ENCODE results near the gene MRPL14. TPM values are rescaled to one million over a fixed set of nuclear protein-coding genes. Genes with fewer than 3 reads are reported as not detected.

MRPL14 gene
- total and polyA plus RNA-seq, 10 of the 15 experiments (the other 5 are each of a cell fraction or from before 2014, with no cell fraction given), result 80.5 to 294 (median 122) TPM

DNA sequence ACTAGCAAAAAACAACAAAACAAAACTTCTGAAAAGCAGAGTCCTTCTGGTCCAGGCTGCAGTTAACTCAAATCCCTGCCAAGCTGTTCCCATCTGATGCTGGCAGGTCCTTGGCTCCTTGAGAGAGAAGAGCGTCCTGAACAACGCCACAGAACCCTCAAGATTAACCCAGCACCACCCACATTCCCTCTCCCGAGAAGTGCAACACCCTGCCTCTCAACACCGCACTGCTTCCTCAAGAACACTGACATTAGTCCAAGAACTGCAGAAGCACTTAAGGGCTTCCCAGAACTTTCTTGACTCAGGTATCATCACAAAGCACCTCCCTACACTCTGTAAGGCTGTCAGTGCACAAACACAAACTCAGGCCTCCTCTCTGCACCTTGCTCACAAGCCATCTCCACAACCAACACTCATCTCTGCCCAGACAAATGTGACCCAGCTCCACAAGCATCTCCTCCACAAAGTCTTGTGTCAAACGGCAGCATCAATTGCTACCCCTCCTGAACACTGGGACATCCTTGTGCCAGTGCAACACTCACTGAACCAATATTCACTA, 7.5 kb downstream of the MRPL14 start (continued):
- TF ChIP-seq RCOR1 (conservative IDR thresholded peaks at IDR 0.05; ENCODE audit: low read depth, low read length), result no peak
- no peak for TF ChIP-seq REST (IDR thresholded peaks at IDR 0.05; ENCODE audit: low read depth, low read length)

DNA sequence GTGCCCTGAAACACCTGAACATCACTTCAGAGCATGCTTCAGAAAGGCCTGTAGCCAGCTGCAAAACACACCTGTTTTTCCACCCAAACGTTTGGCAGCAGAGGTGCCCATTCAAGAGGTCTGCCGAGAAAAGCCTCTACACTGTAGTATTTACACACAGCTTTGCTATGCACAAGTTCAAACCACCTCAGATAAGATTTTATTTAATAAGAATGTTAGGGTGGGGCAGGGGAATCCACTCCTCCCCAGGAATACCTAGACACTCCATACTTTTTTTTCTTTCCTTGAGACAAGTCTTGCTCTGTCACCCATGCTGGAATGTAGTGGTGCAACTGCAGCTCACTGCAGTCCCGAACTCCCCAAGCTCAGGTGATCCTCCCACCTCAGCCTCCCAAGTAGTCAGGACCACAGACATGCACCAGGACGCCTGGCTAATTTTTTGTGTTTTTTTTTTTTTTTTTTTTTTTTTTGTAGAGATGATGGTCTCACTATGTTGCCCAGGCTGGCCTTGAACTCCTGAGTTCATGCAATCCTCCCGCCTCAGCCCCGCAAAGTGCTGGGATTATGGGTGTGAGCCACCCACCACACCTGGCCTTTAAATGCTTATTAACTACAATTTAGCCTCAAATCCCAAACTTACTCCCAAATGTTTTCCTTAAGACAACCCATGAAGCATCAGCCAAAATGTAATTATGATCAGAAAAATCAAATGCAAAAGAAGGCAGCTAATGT, 9.7 kb downstream of the MRPL14 start:
- H3K79me2 ChIP-seq (ENCODE audit: control insufficient read depth, insufficient read depth, low read length), result peaks cover 64% of the 10 kb centered on the region
- SMC1A ChIA-PET (ENCODE audit: uncharacterized antibody, unreplicated experiment), result interaction anchor here (0.8 to 1.8 kb wide), 7 partner anchors 11 to 220 kb away, joined by 3 to 6 read pairs (median 4); no protein-coding TSS in a partner anchor
- no peak overlapping the region for H3K9ac ChIP-seq (ENCODE audit: control insufficient read depth, insufficient read depth, low read length)
- in situ Hi-C loops (cut with MboI) (no loop called here), intact Hi-C loops (cut with micrococcal nuclease; ENCODE audit: unreplicated experiment) (no loop called here)
- H3K36me3 ChIP-seq (ENCODE audit: control insufficient read depth in 2 of 2, insufficient read depth in 2 of 2, low read length in 1 of 2), result peaks cover 11 to 13% of the 10 kb centered on the region in 2 experiments; a peak in 3 of 4 replicates
- ATAC-seq, result no peak
- CTCF ChIA-PET, result interaction anchor here (1.0 to 2.4 kb wide), 5 partner anchors 11 to 117 kb away, joined by 3 to 16 read pairs (median 4); no protein-coding TSS in a partner anchor
- POLR2A ChIA-PET, result interaction anchor here (0.7 kb wide), 1 partner anchor 17 kb away, joined by 3 read pairs; no protein-coding TSS in a partner anchor
- no peak for FAIRE-seq
- H3K4me3 ChIP-seq, result no peak overlapping the region
- WGBS (ENCODE audit: insufficient coverage, insufficient replicate concordance, low lambda C conversion rate, missing lambda C conversion rate), result 75% methylated on average over 6 of the region's 6 CpGs
- H3K4me2 ChIP-seq (ENCODE audit: control insufficient read depth, insufficient read depth), result no peak overlapping the region
- BruUV-seq (replicated peaks), result no TSS peak
- no peak for DNase-seq (ENCODE audit: low read depth, low spot score)
- no peak overlapping the region for H3K27ac ChIP-seq (ENCODE audit: control insufficient read depth, insufficient read depth)
- H2AFZ ChIP-seq (ENCODE audit: control insufficient read depth, low read depth, low read length), result no peak overlapping the region
- peaks cover 5% of the 10 kb centered on the region for H3K4me1 ChIP-seq (ENCODE audit: control insufficient read depth, insufficient read depth, low read length)
- RAD21 ChIA-PET (ENCODE audit: unreplicated experiment), result no interaction called here
- H3K27me3 ChIP-seq (replicated peaks in 1 of 2; ENCODE audit: control insufficient read depth in 2 of 2, insufficient read depth in 2 of 2, low read length in 1 of 2), result no peaks in the 10 kb centered on the region
- H4K20me1 ChIP-seq (ENCODE audit: control insufficient read depth, insufficient read depth), result peaks cover 6% of the 10 kb centered on the region; the same call in 1 of the 2 replicates
- H3K9me3 ChIP-seq (replicated peaks; ENCODE audit: control insufficient read depth, insufficient read depth, low read length), result no peaks in the 10 kb centered on the region
- no peak for TF ChIP-seq ATF2 (IDR thresholded peaks at IDR 0.05; ENCODE audit: low read length)
- no peak for TF ChIP-seq HDAC2 (IDR thresholded peaks at IDR 0.05)
- TF ChIP-seq, protein P1, sequence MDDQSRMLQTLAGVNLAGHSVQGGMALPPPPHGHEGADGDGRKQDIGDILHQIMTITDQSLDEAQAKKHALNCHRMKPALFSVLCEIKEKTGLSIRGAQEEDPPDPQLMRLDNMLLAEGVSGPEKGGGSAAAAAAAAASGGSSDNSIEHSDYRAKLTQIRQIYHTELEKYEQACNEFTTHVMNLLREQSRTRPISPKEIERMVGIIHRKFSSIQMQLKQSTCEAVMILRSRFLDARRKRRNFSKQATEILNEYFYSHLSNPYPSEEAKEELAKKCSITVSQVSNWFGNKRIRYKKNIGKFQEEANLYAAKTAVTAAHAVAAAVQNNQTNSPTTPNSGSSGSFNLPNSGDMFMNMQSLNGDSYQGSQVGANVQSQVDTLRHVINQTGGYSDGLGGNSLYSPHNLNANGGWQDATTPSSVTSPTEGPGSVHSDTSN (IDR thresholded peaks at IDR 0.05; ENCODE audit: insufficient replicate concordance, low read depth, low read length), result no peak
- TF ChIP-seq SP1 (IDR thresholded peaks at IDR 0.05; ENCODE audit: low read depth, low read length), result no peak
- TF ChIP-seq NFYB (IDR thresholded peaks at IDR 0.05; ENCODE audit: insufficient read depth, low read depth, low read length), result no peak
- no peak for TF ChIP-seq POLR2A (IDR thresholded peaks at IDR 0.05; ENCODE audit: low read depth, low read length)
- no peak for TF ChIP-seq YBX1 (IDR thresholded peaks at IDR 0.05)
- no peak for TF ChIP-seq TCF7 (IDR thresholded peaks at IDR 0.05; ENCODE audit: borderline replicate concordance)
- TF ChIP-seq ZSCAN29 (IDR thresholded peaks at IDR 0.05), result no peak
- no peak for TF ChIP-seq NR2C2 (IDR thresholded peaks at IDR 0.05; ENCODE audit: borderline replicate concordance, control insufficient read depth, insufficient read length, low read depth)
- TF ChIP-seq IKZF2 (IDR thresholded peaks at IDR 0.05), result no peak
- TF ChIP-seq RAD51 (IDR thresholded peaks at IDR 0.05), result no peak
- TF ChIP-seq SUZ12 (IDR thresholded peaks at IDR 0.05; ENCODE audit: unreplicated experiment), result no peak

Measured in GM12878 (cell line).